GM10266 (cell line): ENCODE data around the gene THPO.
A peak's percentile ranks its signal among the peaks of the same experiment; 100 is the strongest.

Experiments
- DNase-seq: peaks from one replicate; pipeline ENCODE4 v3.0.0; 2012; ENCODE audit errors: extremely low spot score
- TF ChIP-seq, protein P1 (sequence below): IDR thresholded peaks from 2 replicates; pipeline ENCODE4 v1.5.1; 2012; ENCODE audit warnings: mild to moderate bottlenecking, low read depth; ENCODE audit not compliant: control insufficient read depth, insufficient read depth; ENCODE audit errors: missing control alignments

THPO gene

DNA sequence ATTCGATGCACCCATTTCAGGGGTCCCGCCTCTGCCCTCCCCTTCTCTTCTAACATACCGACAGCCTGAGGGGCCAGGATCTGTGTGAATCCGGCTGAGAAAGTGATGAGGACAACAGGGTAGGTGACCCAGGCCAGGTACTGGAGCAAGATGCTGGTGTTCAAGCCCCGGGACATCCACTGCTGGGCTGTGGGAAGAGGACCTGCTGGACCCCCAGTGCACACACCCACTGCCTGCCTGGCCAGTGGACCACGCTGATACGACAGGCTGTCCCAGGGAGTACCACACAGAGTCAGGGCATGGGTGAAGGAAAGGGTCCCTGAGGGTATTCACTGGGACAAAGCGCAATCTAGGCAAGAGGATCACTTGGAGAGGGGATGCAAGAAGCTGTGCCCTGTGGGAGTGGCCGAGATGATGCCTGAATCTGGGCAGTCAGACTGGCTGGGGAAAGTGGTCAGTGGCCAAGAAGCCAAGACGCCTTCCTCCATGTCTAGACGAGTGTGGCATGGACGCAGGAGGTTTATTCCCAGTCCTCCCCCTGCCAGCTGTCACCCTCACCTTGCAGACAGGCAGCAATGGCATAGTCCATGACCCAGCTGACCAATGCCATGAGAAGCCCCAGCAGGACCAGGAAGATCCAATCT is 19.8 kb downstream of the THPO start:
- TF ChIP-seq, protein P1, sequence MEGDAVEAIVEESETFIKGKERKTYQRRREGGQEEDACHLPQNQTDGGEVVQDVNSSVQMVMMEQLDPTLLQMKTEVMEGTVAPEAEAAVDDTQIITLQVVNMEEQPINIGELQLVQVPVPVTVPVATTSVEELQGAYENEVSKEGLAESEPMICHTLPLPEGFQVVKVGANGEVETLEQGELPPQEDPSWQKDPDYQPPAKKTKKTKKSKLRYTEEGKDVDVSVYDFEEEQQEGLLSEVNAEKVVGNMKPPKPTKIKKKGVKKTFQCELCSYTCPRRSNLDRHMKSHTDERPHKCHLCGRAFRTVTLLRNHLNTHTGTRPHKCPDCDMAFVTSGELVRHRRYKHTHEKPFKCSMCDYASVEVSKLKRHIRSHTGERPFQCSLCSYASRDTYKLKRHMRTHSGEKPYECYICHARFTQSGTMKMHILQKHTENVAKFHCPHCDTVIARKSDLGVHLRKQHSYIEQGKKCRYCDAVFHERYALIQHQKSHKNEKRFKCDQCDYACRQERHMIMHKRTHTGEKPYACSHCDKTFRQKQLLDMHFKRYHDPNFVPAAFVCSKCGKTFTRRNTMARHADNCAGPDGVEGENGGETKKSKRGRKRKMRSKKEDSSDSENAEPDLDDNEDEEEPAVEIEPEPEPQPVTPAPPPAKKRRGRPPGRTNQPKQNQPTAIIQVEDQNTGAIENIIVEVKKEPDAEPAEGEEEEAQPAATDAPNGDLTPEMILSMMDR, result no peak
- DNase-seq, result no peak

DNA sequence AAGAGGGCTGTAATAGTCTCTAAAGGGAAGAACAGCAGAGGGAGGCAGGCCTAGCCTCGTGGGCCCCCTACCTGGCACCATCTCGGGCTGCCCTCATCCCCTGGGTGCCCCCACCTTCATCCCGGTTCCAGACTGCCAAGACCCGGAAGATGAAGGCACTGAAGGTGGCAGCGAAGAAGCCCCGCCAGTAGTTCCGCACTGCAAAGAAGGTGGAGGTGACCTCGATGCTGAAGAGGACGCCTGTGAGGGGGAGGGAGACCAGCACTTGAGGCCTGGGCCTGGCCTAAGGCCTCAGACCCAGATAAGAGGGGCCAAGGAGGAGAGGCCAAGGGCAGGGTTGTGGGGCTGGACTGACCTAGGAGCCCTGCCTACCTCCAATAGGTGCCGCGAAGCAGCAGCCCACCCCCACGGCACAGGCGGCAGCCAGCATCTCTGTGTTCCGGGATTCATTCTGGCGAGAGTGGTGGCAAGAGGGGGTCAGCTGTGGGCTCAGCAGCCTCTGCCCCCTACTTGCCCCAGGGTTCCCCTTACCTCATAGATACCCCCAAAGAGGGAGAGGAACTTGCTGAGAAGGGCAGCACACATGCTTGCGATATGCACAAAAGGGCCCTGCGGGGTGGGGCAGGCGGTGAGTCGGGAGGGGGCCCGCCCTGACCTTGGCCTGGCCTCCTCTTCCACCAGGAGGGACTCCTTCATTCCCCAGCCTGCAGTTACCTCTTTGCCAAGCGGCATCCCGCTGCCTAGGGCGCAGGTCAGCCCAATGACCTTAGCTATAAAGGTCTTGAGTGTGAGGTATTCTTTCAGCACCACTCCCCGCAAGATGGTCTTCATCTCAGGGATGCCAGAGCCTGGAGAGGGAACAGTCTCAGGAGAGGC is 20.5 kb downstream of the THPO start:
- TF ChIP-seq, protein P1, result no peak
- DNase-seq, result no peak

DNA sequence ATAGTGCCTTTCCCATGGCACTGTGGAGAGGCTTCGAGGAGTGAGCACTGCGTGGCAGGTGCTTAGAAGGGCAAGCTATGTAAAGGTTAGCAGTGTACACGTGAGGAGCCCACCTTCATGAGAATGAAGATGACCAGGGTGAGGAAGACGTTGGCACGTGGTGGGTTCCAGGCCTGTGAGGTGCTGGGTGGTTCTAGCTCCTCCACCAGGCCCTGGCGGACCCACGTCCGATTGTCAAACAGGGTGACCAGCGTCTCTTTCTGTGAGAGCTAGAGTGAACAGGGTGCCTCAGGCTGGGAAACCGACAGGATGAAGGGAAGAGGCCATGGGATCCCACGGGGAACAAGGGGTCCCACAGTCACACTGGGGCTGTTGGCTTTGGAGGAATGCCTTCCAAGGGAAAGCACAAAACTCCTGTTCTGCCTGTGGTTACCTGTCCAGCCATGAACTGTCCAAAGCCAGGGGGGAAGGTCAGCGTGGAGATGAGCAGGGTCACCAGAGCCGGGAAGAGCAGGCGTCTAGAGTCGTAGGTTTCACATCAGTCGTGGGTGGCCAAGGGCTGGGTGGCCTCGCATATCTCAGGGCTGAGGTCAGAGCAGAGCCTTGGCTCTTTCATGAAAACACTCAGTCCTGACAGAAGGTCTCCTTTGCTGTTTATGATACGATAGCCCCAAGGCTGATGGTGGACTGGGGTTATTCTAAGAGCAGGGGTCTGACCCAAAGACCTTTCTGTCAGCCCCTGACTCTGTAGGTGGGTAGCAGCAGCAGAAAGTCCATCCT is 22.6 kb downstream of the THPO start:
- TF ChIP-seq, protein P1, result no peak
- no peak for DNase-seq

DNA sequence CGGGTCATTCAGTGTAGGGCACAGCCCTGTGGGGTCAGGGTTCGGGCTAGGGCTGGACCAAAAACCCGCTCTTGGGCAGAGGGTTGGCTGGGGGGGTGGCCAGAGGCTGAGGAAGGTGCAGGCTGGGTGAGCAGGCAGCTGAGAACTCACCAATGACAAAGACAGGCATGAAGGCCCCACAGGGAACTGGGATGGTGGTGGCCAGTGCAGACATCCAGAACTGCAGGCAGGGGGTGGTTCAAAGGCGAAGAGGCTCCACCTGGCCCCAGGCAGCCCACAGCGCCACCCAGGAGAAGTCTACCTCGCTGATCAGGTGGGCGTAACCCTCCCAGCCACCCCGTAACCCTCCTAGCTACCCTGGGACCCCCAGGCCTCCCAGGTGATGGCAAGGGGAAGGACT is 23.3 kb downstream of the THPO start:
- TF ChIP-seq, protein P1, result no peak
- no peak for DNase-seq

DNA sequence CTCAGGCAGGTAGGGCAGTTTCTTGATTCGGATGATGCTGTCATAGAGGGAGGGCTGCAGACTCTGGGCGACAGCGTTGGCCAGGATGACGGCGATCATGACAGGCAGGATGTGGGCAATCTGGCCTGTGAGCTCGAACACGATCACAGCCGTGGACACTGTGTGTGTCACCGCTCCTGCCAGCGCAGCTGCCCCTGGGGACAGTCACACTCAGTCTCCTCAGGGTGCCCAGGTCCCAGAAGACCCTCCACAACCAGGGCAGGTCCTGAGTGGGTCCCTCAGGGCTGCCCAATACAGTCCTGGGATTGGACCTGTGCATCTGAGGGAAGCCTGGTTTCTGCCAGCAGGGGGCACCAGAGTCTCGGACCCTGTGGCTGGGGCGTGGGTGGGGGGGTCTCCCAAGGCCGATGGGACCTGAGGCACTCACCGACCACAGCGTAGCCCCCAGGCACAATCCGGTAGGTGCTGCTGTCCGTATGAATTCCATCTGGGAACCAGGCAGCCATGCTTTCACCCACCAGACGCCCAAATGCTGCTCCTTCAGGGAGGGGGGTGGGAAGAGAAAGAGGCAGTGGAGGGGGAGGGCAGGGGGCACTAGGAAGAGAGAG is 23.8 kb downstream of the THPO start:
- TF ChIP-seq, protein P1, result peak; percentile 94
- DNase-seq, result peak; percentile 87

DNA sequence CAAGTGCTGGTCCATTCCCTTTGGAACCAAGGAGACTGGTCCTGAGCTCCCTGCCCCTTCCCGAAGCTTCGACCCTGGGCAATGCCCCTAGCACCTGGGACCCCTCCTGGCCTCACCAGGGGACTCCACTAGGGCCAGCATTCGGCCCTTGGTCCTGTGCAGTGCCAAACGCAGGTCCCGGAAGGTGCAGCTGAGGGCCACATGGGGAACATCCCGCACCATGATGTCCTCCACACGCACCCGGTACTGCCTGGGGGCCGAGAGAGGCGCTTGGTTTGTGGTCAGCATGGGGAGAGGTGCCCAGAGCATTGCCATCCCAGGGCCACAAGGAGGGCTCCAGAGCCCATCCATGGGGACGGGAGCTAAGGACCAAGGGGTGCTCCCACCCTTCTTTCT is 24.5 kb downstream of the THPO start:
- TF ChIP-seq, protein P1, result no peak
- no peak for DNase-seq
